Renal pelvis (tissue), 12 donors: Measurements from ENCODE around the gene ACOT13. TPM values are rescaled to one million over a fixed set of nuclear protein-coding genes. Genes with fewer than 3 reads are reported as not detected.
"Not testable (repeated sequence)": the region's sequence is repeated elsewhere in the genome, so short reads cannot be mapped to it uniquely, and the experiment has no call there.

Source experiments
- DNase-seq: peaks from one replicate; pipeline ENCODE4 v3.0.0-alpha.2; 2013
- long read RNA-seq, 16 experiments: transcript quantifications; one replicate each; lab custom pipeline, GENCODE V29; 2026
- polyA plus RNA-seq, 3 donors: library from polyadenylated mRNA; unstranded; fragments of 120-200 nt; gene quantifications; one replicate each; pipeline ENCODE4 v1.2.1, GENCODE V29; 2013; ENCODE audit not compliant: insufficient read length in 3 of 3

ACOT13 gene
- polyA plus RNA-seq = 10 to 100 TPM; 33.6 to 41.7 (median 36.0) TPM
- long read RNA-seq, donor 1, full-length matches to known transcripts = 41 of 56 reads
- long read RNA-seq, donor 1, partial matches to known transcripts = 15 of 56 reads
- long read RNA-seq, donor 1, other reads (novel, unspliced or antisense) = 0 of 56 reads
- long read RNA-seq, donor 2, full-length matches to known transcripts = 43 of 49 reads
- long read RNA-seq, donor 2, partial matches to known transcripts = 6 of 49 reads
- long read RNA-seq, donor 2, other reads (novel, unspliced or antisense) = 0 of 49 reads
- long read RNA-seq, donor 3, full-length matches to known transcripts = 36 of 48 reads
- long read RNA-seq, donor 3, partial matches to known transcripts = 12 of 48 reads
- long read RNA-seq, donor 3, other reads (novel, unspliced or antisense) = 0 of 48 reads
- long read RNA-seq, donor 4, full-length matches to known transcripts = 64 of 170 reads
- long read RNA-seq, donor 4, partial matches to known transcripts = 32 of 170 reads
- long read RNA-seq, donor 4, other reads (novel, unspliced or antisense) = 74 of 170 reads
- long read RNA-seq, donor 5, full-length matches to known transcripts = 36 of 46 reads
- long read RNA-seq, donor 5, partial matches to known transcripts = 10 of 46 reads
- long read RNA-seq, donor 5, other reads (novel, unspliced or antisense) = 0 of 46 reads
- long read RNA-seq, donor 6, full-length matches to known transcripts = 41 of 268 reads
- long read RNA-seq, donor 6, partial matches to known transcripts = 38 of 268 reads
- long read RNA-seq, donor 6, other reads (novel, unspliced or antisense) = 189 of 268 reads
- long read RNA-seq, donor 7, full-length matches to known transcripts = 59 of 80 reads
- long read RNA-seq, donor 7, partial matches to known transcripts = 21 of 80 reads
- long read RNA-seq, donor 7, other reads (novel, unspliced or antisense) = 0 of 80 reads
- long read RNA-seq, donor 8, full-length matches to known transcripts = 8 of 8 reads
- long read RNA-seq, donor 8, partial matches to known transcripts = 0 of 8 reads
- long read RNA-seq, donor 8, other reads (novel, unspliced or antisense) = 0 of 8 reads
- long read RNA-seq, donor 9, full-length matches to known transcripts = 68 of 80 reads
- long read RNA-seq, donor 9, partial matches to known transcripts = 12 of 80 reads
- long read RNA-seq, donor 9, other reads (novel, unspliced or antisense) = 0 of 80 reads
- long read RNA-seq, donor 10, full-length matches to known transcripts = 31 of 38 reads
- long read RNA-seq, donor 10, partial matches to known transcripts = 7 of 38 reads
- long read RNA-seq, donor 10, other reads (novel, unspliced or antisense) = 0 of 38 reads
- long read RNA-seq, donor 11, full-length matches to known transcripts = 34 of 48 reads
- long read RNA-seq, donor 11, partial matches to known transcripts = 14 of 48 reads
- long read RNA-seq, donor 11, other reads (novel, unspliced or antisense) = 0 of 48 reads
- long read RNA-seq, donor 12, full-length matches to known transcripts = 43 of 310 reads
- long read RNA-seq, donor 12, partial matches to known transcripts = 33 of 310 reads
- long read RNA-seq, donor 12, other reads (novel, unspliced or antisense) = 234 of 310 reads
- long read RNA-seq, donor 13, full-length matches to known transcripts = 16 of 124 reads
- long read RNA-seq, donor 13, partial matches to known transcripts = 18 of 124 reads
- long read RNA-seq, donor 13, other reads (novel, unspliced or antisense) = 90 of 124 reads
- long read RNA-seq, donor 14, full-length matches to known transcripts = 52 of 72 reads
- long read RNA-seq, donor 14, partial matches to known transcripts = 20 of 72 reads
- long read RNA-seq, donor 14, other reads (novel, unspliced or antisense) = 0 of 72 reads
- long read RNA-seq, donor 15, full-length matches to known transcripts = 63 of 329 reads
- long read RNA-seq, donor 15, partial matches to known transcripts = 39 of 329 reads
- long read RNA-seq, donor 15, other reads (novel, unspliced or antisense) = 227 of 329 reads
- long read RNA-seq, donor 16, full-length matches to known transcripts = 55 of 179 reads
- long read RNA-seq, donor 16, partial matches to known transcripts = 37 of 179 reads
- long read RNA-seq, donor 16, other reads (novel, unspliced or antisense) = 87 of 179 reads

- DNase-seq = peak; percentile 98
Observed at GRCh38 chr6:24666641-24667377, at the start of gene ACOT13, which contains the start of gene TDP2. TSS of gene ACOT13 (plus strand) at chr6:24667077. CDS start at chr6:24667264, 187 bp downstream. TSS of gene TDP2 (minus strand) at chr6:24666899. CDS start at chr6:24666862, 37 bp downstream.

DNA sequence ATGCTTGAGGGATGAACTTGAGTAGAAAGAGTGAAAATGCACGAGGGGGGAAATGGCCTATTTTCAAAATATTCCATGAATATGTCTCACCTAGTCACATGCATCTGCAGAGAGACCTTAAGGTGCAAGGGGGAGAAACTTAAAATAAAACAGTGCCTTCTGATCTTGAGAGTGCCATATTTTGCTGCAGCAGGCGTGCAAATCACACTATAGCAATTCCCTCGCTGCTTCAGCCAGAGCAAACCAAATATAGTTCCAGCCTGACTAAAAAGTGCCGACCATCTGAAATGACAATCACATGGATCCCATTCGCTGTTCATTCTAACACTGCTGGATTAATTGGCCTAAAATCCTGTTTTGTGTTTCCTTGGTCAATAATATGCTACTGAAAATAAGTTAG lies 47.2 kb upstream of the ACOT13 start:
- no peak for DNase-seq

- DNase-seq = no peak
Observed at GRCh38 chr6:24620637-24621036, 46.2 kb upstream of the ACOT13 start.

DNA sequence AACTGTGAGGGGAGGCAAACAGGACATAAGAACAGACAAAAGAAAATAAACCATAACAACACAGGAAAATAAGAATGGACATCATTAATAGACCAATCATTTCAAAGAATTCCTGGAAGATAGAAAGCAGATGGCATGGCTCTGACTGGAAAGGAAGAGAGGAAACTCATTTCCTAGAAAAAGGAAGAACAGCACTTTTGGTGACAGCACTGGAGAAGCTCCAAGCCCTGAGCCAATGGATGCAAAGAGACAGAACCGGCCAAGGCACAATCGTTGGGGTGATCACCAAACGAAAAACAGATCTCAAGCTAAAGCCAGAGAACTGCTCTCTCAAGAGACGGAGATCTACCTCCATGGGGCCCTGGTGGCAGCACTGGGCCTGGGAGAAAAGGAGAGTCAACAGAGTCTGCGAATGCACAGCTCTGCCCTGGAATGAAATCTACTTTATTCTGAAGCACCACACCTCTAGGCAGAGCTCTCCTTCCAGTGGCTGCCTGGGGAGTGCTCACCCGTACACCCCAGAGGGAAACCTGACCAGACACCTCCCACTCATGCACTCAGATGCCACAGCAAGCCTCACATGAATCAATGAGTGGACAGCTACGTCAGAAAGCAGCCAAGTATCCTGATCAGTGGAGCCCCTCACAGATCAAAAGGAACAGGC lies 45.1 kb upstream of the ACOT13 start:
- peak; percentile 54 for DNase-seq

DNA sequence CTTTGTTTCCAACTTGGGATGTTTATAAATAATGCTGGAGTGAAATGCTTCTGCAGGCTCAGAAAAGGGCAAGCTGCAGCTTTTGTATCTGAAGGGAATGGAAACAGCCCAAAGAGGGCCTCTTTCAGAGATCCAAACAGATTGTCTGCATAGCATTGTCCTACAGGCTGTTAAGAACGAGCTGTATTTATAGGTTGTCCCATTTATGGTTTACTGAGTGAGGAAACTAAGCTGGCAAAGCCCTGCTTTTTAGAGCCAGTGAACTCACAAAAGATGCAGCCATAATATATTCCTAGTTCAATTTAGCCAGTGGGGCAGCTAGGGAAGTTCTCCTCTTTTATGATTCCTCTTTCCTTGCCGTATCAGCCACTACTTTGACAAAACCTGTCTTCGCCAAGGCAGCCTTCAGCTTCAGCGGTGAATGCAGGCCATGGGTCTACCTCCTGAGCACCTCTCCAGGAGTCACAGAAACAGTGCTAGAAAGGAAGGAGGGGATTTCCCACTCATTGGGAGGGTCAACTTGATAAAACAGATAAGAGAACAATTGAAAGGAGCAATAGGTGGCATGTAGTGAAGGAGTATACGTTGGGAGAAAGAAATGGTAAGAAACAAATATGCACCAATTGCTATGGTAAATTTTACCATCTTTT lies 35.9 kb upstream of the ACOT13 start:
- no peak for DNase-seq

DNA sequence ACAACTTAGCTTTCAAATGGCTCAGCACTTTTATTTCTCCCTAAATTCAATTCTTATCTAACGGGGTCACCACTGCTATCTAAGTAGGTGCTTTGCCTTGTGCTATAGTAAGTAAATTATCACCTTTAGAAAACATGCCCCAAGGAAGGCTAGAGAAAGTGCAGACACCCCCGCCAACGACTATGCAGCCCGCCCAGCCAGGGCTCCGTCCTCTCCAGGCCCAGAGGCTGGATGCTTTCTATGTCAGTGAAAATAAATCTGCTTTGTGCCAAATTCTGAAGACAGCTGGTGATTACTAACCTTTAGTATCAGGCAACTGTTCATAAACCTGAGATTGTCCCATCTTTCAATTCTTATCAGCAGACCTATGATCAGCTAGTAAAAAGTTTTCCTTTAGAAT lies 35.2 kb upstream of the ACOT13 start:
- DNase-seq = no peak

GRCh38 chr6:24632573-24632972 lies 34.3 kb upstream of the ACOT13 start:
- no peak for DNase-seq

GRCh38 chr6:24636681-24637080 lies 30.2 kb upstream of the ACOT13 start:
- DNase-seq = no peak

- no peak for DNase-seq
Observed at GRCh38 chr6:24640166-24640565, 26.7 kb upstream of the ACOT13 start.

GRCh38 chr6:24640631-24641030 lies 26.2 kb upstream of the ACOT13 start:
- not testable (repeated sequence) for DNase-seq

GRCh38 chr6:24642061-24642460 lies 24.8 kb upstream of the ACOT13 start:
- DNase-seq = no peak

- no peak for DNase-seq
Observed at GRCh38 chr6:24643920-24644319, 23.0 kb upstream of the ACOT13 start.

- DNase-seq = no peak
Observed at GRCh38 chr6:24644377-24644776, 22.5 kb upstream of the ACOT13 start.

DNA sequence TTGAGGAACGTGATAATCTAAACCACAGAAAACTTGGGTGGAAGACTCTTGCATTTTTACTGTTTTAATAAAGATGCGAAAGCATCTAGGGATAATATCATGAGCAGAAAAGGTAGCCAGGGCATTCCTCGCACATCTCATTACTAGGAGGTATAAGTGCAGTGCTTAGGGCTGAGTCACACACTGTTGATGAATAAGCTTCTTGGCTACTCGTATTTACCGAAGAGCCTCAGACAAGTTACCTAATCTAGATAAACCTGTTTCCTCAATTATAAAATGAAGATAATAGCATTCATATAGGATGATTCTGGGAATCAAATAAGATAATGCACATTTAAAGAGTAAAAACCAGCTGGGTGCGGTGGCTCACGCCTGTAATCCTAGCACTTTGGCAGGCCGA lies 20.1 kb upstream of the ACOT13 start:
- no peak for DNase-seq

- no peak for DNase-seq
Observed at GRCh38 chr6:24648276-24648675, 18.6 kb upstream of the ACOT13 start.

DNA sequence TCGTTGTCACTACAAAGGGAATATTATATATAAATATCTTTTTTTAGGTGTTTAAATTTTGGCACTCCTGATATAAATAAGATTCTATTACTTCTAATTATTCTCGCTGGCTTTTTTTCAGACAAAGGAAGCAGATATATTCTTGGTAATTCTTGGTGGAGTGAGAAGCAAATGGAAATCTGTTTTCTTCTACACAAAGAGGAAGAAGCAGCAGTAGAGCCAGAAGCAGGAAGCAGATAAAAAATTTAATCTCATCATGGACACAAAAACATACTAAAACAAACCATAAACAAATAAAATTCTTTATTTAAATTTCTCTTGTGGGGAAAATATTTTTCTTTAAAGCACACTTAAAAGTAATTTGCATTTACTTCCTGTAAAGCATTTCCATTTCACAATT lies 17.2 kb upstream of the ACOT13 start:
- DNase-seq = no peak

GRCh38 chr6:24650365-24650764 lies 16.5 kb upstream of the ACOT13 start:
- DNase-seq = no peak

DNA sequence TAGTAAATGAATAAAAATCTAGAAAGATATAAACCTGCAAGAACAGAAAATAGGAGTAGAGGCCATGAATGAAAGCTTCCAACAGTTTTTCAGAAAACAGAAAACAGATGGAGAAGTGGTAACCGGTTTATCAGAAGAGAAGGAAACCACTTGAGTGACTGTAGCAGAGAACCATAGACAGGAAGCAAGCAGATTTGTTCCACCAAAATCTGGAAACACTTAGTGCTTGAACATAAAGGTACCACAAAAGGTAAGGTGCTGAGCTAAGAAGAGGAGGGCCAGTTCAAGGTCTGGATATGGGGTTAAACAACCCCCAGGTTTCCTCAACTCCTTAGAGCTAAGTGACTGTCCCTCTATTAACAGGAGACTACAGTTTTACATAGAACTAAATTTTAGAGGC lies 11.7 kb upstream of the ACOT13 start:
- DNase-seq = no peak
